IMR-90 (cell line): Measurements from ENCODE around the gene UMOD. TPM values are rescaled to one million over a fixed set of nuclear protein-coding genes. Genes with fewer than 3 reads are reported as not detected.

ENCODE experiments used
- ATAC-seq: fragments of 200-7000 bp; cut with Tn5 transposase; 2 replicates; pipeline ENCODE4 v1.9.1; 2020; ENCODE audit warnings: low read depth, mild to moderate bottlenecking, moderate library complexity
- BruUV-seq: library from RNA; stranded (reverse); fragments of 400-500 nt; replicated peaks from 2 replicates; lab custom pipeline; 2021; lab: Mats Ljungman, UMichigan
- CTCF ChIA-PET: fragments of 300-600 bp; formaldehyde crosslinking; extraction: SDS; loops from one replicate; lab custom pipeline; 2021; ENCODE audit warnings: antibody characterized with exemption; lab: Yijun Ruan, JAX
- POLR2A ChIA-PET: fragments of 300-600 bp; sonication (Branson Sonifier 250); formaldehyde crosslinking; loops from one replicate; lab custom pipeline; 2022; ENCODE audit warnings: antibody characterized with exemption; ENCODE audit not compliant: unreplicated experiment; lab: Charles Lee
- DNase-seq: peaks from one replicate; pipeline ENCODE4 v3.0.0; 2013
- H2AFZ ChIP-seq: replicated peaks from 2 replicates; pipeline ENCODE3; 2013; ENCODE audit warnings: low read length, mild to moderate bottlenecking; ENCODE audit not compliant: poor library complexity
- H2AK5ac ChIP-seq: 2 replicates; pipeline ENCODE4 v1.6.1; 2013; ENCODE audit warnings: low read depth, low read length, inconsistent platforms
- H2AK9ac ChIP-seq: replicated peaks from 2 replicates; pipeline ENCODE3; 2013; ENCODE audit warnings: mild to moderate bottlenecking, low read depth, low read length, moderate library complexity; ENCODE audit not compliant: poor library complexity
- H2BK120ac ChIP-seq: 2 replicates; pipeline ENCODE4 v1.6.1; 2013; ENCODE audit warnings: low read depth, low read length, inconsistent platforms
- H2BK15ac ChIP-seq: 3 replicates; pipeline ENCODE4 v1.6.1; 2013; ENCODE audit warnings: low read depth, low read length, inconsistent platforms
- H2BK20ac ChIP-seq: 2 replicates; pipeline ENCODE4 v1.6.1; 2013; ENCODE audit warnings: low read depth, mild to moderate bottlenecking, inconsistent platforms, low read length, moderate library complexity
- H2BK5ac ChIP-seq: 2 replicates; pipeline ENCODE4 v1.6.1; 2013; ENCODE audit warnings: mild to moderate bottlenecking, low read depth, low read length, inconsistent platforms; ENCODE audit not compliant: poor library complexity, severe bottlenecking
- H3K14ac ChIP-seq: replicated peaks from 2 replicates; pipeline ENCODE4 v1.6.1; 2013; ENCODE audit warnings: low read depth, low read length, inconsistent platforms
- H3K18ac ChIP-seq: 2 replicates; pipeline ENCODE4 v1.6.1; 2013; ENCODE audit warnings: low read depth, low read length, control low read depth
- H3K23ac ChIP-seq: 2 replicates; pipeline ENCODE4 v1.6.1; 2013; ENCODE audit warnings: low read depth, low read length, inconsistent platforms
- H3K27ac ChIP-seq: 2 replicates; pipeline ENCODE4 v1.5.1; 2013; ENCODE audit warnings: mild to moderate bottlenecking, control low read depth, low read length; ENCODE audit not compliant: insufficient read depth
- H3K27me3 ChIP-seq: 2 replicates; pipeline ENCODE4 v1.6.1; 2013; ENCODE audit warnings: low read length; ENCODE audit not compliant: control insufficient read depth, insufficient read depth
- H3K36me3 ChIP-seq: 2 replicates; pipeline ENCODE4 v1.6.1; 2013; ENCODE audit warnings: low read length, mixed read lengths; ENCODE audit not compliant: control insufficient read depth, insufficient read depth
- H3K4ac ChIP-seq: 2 replicates; pipeline ENCODE4 v1.6.1; 2013; ENCODE audit warnings: low read depth, low read length, inconsistent platforms
- H3K4me1 ChIP-seq: 2 replicates; pipeline ENCODE4 v1.6.1; 2013; ENCODE audit warnings: low read length, mixed read lengths; ENCODE audit not compliant: control insufficient read depth, insufficient read depth
- H3K4me2 ChIP-seq: 2 replicates; pipeline ENCODE4 v1.6.1; 2013; ENCODE audit warnings: low read depth, mild to moderate bottlenecking, control low read depth, low read length, moderate library complexity
- H3K4me3 ChIP-seq: 2 replicates; pipeline ENCODE4 v1.5.1; 2013; ENCODE audit warnings: low read depth, mild to moderate bottlenecking, control low read depth, low read length, moderate library complexity; ENCODE audit not compliant: insufficient read depth
- H3K56ac ChIP-seq: 2 replicates; pipeline ENCODE4 v1.6.1; 2013; ENCODE audit warnings: low read length, inconsistent platforms; ENCODE audit not compliant: insufficient read depth; ENCODE audit errors: extremely low read depth
- H3K79me1 ChIP-seq, 2 experiments: 2 replicates each; pipeline ENCODE4 v1.6.1; 2013; ENCODE audit warnings: low read length in 2 of 2, inconsistent platforms in 1 of 2, low read depth in 1 of 2
- H3K9ac ChIP-seq: 2 replicates; pipeline ENCODE4 v1.6.1; 2013; ENCODE audit warnings: low read depth, low read length, control low read depth
- H3K9me1 ChIP-seq: 2 replicates; pipeline ENCODE4 v1.6.1; 2013; ENCODE audit warnings: low read length, inconsistent platforms; ENCODE audit not compliant: insufficient read depth
- H3K9me3 ChIP-seq: 2 replicates; pipeline ENCODE4 v1.6.1; 2013; ENCODE audit warnings: low read length; ENCODE audit not compliant: control insufficient read depth, insufficient read depth
- H4K20me1 ChIP-seq: 2 replicates; pipeline ENCODE4 v1.6.1; 2013; ENCODE audit warnings: low read length, inconsistent platforms; ENCODE audit not compliant: insufficient read depth
- H4K5ac ChIP-seq: 2 replicates; pipeline ENCODE4 v1.6.1; 2013; ENCODE audit warnings: mild to moderate bottlenecking, low read depth, low read length, control low read depth
- H4K8ac ChIP-seq, 2 experiments: 2 replicates each; pipeline ENCODE4 v1.6.1; 2013; ENCODE audit warnings: low read depth in 2 of 2, low read length in 2 of 2, control low read depth in 1 of 2, inconsistent platforms in 1 of 2
- H4K91ac ChIP-seq: 2 replicates; pipeline ENCODE4 v1.6.1; 2013; ENCODE audit warnings: low read depth, low read length, inconsistent platforms; ENCODE audit not compliant: insufficient read depth
- MXI1 ChIP-seq: IDR thresholded peaks from 2 replicates; pipeline ENCODE4 v1.6.1; 2012; ENCODE audit warnings: low read depth, mild to moderate bottlenecking, low read length, moderate library complexity, borderline replicate concordance
- RAD21 ChIP-seq: IDR thresholded peaks from 2 replicates; pipeline ENCODE4 v1.6.1; 2012; ENCODE audit warnings: low read length, improper control_type of control experiment
- RFX5 ChIP-seq: IDR thresholded peaks from 2 replicates; pipeline ENCODE4 v1.8.0; 2012; ENCODE audit warnings: low read depth, mild to moderate bottlenecking, low read length, moderate library complexity
- WGBS, 2 experiments: methylation state at CpG; one replicate each; pipeline versions ENCODE4 v1.1.5 to v1.1.7; 2013; ENCODE audit warnings: missing lambda C conversion rate in 2 of 2; ENCODE audit not compliant: insufficient read length in 1 of 2; ENCODE audit errors: extremely low coverage in 2 of 2; 5-methylcytosine and 5-hydroxymethylcytosine counted together
- dilution Hi-C: fragments of 300-500 bp; cut with HindIII; formaldehyde crosslinking; loops from one replicate; pipeline ENCODE4 v1.14.3; 2018; ENCODE audit warnings: low sequenced_read_pairs; ENCODE audit not compliant: unreplicated experiment
- in situ Hi-C: fragments of 300-500 bp; cut with MboI; formaldehyde crosslinking; loops from 3 replicates; pipeline ENCODE4 v1.14.3; 2019; ENCODE audit warnings: low sequenced_read_pairs, inconsistent platforms, mixed read lengths
- intact Hi-C: fragments of 100-400 bp; cut with micrococcal nuclease; formaldehyde crosslinking; loops from 2 replicates; pipeline ENCODE4 v1.10.0; 2022
- polyA plus RNA-seq, 3 experiments: library from polyadenylated mRNA; depleted of rRNA; stranded (reverse); fragments of >200 nt; gene quantifications; 2 replicates each; pipeline ENCODE4 v1.2.3, GENCODE V29; 2012; ENCODE audit warnings: low replicate concordance in 1 of 3
- total RNA-seq: library from RNA; depleted of rRNA; stranded (reverse); fragments of >200 nt; gene quantifications from 2 replicates; pipeline ENCODE4 v1.2.3, GENCODE V29; 2012

Gene UMOD
- total and polyA plus RNA-seq, 2 of the 4 experiments (the other 2 are of a cell fraction): not detected

DNA sequence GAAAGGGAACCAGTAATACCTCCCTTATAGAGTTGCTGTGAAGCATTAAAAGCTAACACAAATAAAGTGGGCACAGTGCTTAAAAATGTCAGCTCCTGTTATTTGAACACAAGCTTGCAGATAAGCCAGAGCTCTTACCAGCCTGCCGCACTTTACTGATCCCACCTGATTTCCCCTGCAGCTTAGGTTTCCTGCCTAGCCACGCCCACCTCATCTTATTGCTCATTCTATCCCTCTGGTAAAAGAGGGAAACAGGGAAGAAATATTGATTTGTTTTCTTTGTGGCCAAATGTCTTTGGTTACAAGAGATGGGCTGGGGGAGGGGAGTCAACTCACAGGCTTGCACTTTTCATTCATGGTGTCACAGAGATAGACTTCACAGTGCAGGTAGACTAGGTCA, 15.6 kb downstream of the UMOD start:
- Histone ChIP-seq H3K9me1 (no peaks in the 10 kb centered on the region), H3K9me3 (peaks cover 16% of the 10 kb centered on the region), H3K4me3 (no peak overlapping the region), H3K14ac (no peak overlapping the region), H3K4ac (no peak overlapping the region), H3K4me2 (no peak overlapping the region), H3K23ac (no peak overlapping the region), H4K8ac (no peak overlapping the region), H4K5ac (no peak overlapping the region), H3K9ac (no peak overlapping the region), H4K20me1 (no peaks in the 10 kb centered on the region), H2BK15ac (no peak overlapping the region), H3K36me3 (no peaks in the 10 kb centered on the region), H3K79me1 (no peaks in the 10 kb centered on the region), H3K18ac (no peak overlapping the region), H3K56ac (no peak overlapping the region), H3K27me3 (no peaks in the 10 kb centered on the region), H2AK5ac (no peak overlapping the region), H2AK9ac (no peak overlapping the region), H2BK20ac (no peak overlapping the region), H2AFZ (no peak overlapping the region), H2BK5ac (no peak overlapping the region), H3K27ac (no peak overlapping the region), H4K91ac (no peak overlapping the region), H3K4me1 (no peaks in the 10 kb centered on the region), H2BK120ac (no peak overlapping the region)
- WGBS, 2 experiments: no CpG with 5 or more reads among the region's 2 CpGs
- no peak for DNase-seq
- ATAC-seq: no peak
- CTCF ChIA-PET: no interaction called here
- dilution Hi-C loops: no loop called here
- intact Hi-C loops: no loop called here
- TF ChIP-seq RAD21: no peak
- TF ChIP-seq RFX5: no peak
- TF ChIP-seq MXI1: no peak
- BruUV-seq: no TSS peak
- POLR2A ChIA-PET: no interaction called here
- in situ Hi-C loops: loop anchor here (25.0 kb wide), 1 partner anchor 175 kb away; no protein-coding TSS in a partner anchor
